Right lung (tissue), 5 donors: ENCODE results near the gene TRAPPC3. TPM values are rescaled to one million over a fixed set of nuclear protein-coding genes. Genes with fewer than 3 reads are reported as not detected.

Experiments used
- DNase-seq, 2 donors: peaks; one replicate each; pipeline ENCODE4 v3.0.0-alpha.2; 2013
- polyA plus RNA-seq, 5 donors: library from polyadenylated mRNA; unstranded; fragments of 120-200 nt; gene quantifications; one replicate each; pipeline versions ENCODE4 v1.2.1 to v1.2.3, GENCODE V29; 2013; ENCODE audit warnings: inconsistent platforms in 1 of 5, low replicate concordance in 1 of 5; ENCODE audit not compliant: insufficient read length in 5 of 5, insufficient read depth in 1 of 5

Gene TRAPPC3
- polyA plus RNA-seq, 5 donors: 45.0 to 56.6 (median 52.9) TPM

- no peak for DNase-seq
These were observed 61.8 kb downstream of the TRAPPC3 start for GRCh38 chr1:36087233-36088123.

Other genes with a start within 250 kb of the TRAPPC3 start
- 10 to 100 TPM; 10.5 to 21.7 (median 20.5) TPM for gene AGO3, start 218.4 kb downstream of the TRAPPC3 start, polyA plus RNA-seq
- gene TEKT2, start 65.4 kb downstream of the TRAPPC3 start, polyA plus RNA-seq: 10 to 100 TPM in 3 of 5 donors, 1 to 10 TPM in 2; 6.0 to 15.6 (median 11.3) TPM
- 10 to 100 TPM; 22.5 to 33.7 (median 31.6) TPM for gene ADPRS, start 60.6 kb downstream of the TRAPPC3 start, polyA plus RNA-seq
- gene COL8A2, start 24.3 kb downstream of the TRAPPC3 start, polyA plus RNA-seq: 1 to 10 TPM in 3 of 5 donors, under 1 TPM in 2; 0.58 to 1.2 (median 1.1) TPM
- 10 to 100 TPM; 49.6 to 82.4 (median 52.3) TPM for gene MAP7D1, start 6.7 kb upstream of the TRAPPC3 start, polyA plus RNA-seq
- 100 to 1,000 TPM; 112 to 165 (median 154) TPM for gene THRAP3, start 75.0 kb upstream of the TRAPPC3 start, polyA plus RNA-seq
- gene SH3D21, start 156.9 kb upstream of the TRAPPC3 start, polyA plus RNA-seq: 10 to 100 TPM; 12.3 to 20.9 (median 18.4) TPM
- 10 to 100 TPM; 22.1 to 81.6 (median 33.3) TPM for gene EVA1B, start 174.2 kb upstream of the TRAPPC3 start, polyA plus RNA-seq
- gene STK40, start 236.4 kb upstream of the TRAPPC3 start, polyA plus RNA-seq: 10 to 100 TPM; 29.1 to 41.0 (median 32.2) TPM
- gene LSM10, start 248.4 kb upstream of the TRAPPC3 start, polyA plus RNA-seq: 10 to 100 TPM; 15.1 to 25.2 (median 18.7) TPM